RWPE2 (cell line): ENCODE measurements around the gene PRKCE.
A peak's percentile ranks its signal among the peaks of the same experiment; 100 is the strongest.

Experiments
- ATAC-seq: fragments of 200-7000 bp; cut with Tn5 transposase; 3 replicates; pipeline ENCODE4 v1.9.1; 2021; ENCODE audit warnings: low read depth
- DNase-seq: peaks from one replicate; pipeline ENCODE4 v3.0.0-alpha.2; 2020; ENCODE audit warnings: low spot score
- H3K27ac ChIP-seq: fragments of 450-650 bp; 2 replicates; pipeline ENCODE4 v1.5.1; 2017; ENCODE audit warnings: mild to moderate bottlenecking; ENCODE audit not compliant: poor library complexity, severe bottlenecking
- H3K27me3 ChIP-seq: fragments of 250-450 bp; sonication (Bioruptor Pico); 2 replicates; pipeline ENCODE4 v1.5.1; 2021; ENCODE audit warnings: mild to moderate bottlenecking, moderate library complexity; ENCODE audit not compliant: insufficient read depth, poor library complexity, severe bottlenecking
- H3K36me3 ChIP-seq: fragments of 250-450 bp; sonication (Bioruptor Pico); 2 replicates; pipeline ENCODE4 v1.5.1; 2020; ENCODE audit warnings: low read depth, mild to moderate bottlenecking, moderate library complexity
- H3K4me1 ChIP-seq: fragments of 250-450 bp; sonication (Bioruptor Pico); 2 replicates; pipeline ENCODE4 v1.5.1; 2021; ENCODE audit warnings: mild to moderate bottlenecking, moderate library complexity; ENCODE audit not compliant: insufficient read depth, poor library complexity, severe bottlenecking
- H3K4me3 ChIP-seq: fragments of 250-450 bp; sonication (Bioruptor Pico); 2 replicates; pipeline ENCODE4 v1.5.1; 2021; ENCODE audit warnings: mild to moderate bottlenecking, moderate library complexity; ENCODE audit not compliant: severe bottlenecking
- H3K9me3 ChIP-seq: fragments of 250-450 bp; sonication (Bioruptor Pico); 2 replicates; pipeline ENCODE4 v1.5.1; 2021; ENCODE audit warnings: mild to moderate bottlenecking, moderate library complexity; ENCODE audit not compliant: severe bottlenecking
- TF ChIP-seq, protein P1 (sequence below): fragments of 450-650 bp; IDR thresholded peaks from one replicate; pipeline ENCODE4 v1.5.1; 2017; ENCODE audit warnings: mild to moderate bottlenecking, moderate library complexity; ENCODE audit not compliant: poor library complexity, severe bottlenecking

The PRKCE gene

DNA sequence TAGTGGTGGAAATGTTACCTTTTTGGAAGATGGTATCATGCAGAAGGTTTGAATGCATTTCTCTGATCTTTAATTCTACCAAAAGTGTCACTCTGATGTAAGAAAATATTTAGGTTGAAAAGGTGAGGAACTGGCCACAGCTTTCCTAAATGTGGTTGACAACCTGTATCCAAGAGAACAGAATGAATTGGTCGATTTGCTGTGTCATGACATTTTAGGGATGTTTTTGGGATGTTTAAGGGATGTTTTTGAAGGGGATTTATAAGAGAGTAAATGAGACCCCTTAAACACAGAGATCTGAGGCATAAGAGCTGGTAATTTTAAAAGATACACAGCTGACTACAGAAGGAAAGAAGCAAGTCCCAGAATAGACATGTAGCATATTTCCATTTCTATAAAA lies 375.0 kb downstream of the PRKCE start:
- no peak for ATAC-seq
- Histone ChIP-seq H3K36me3 (no peaks in the 10 kb centered on the region), H3K27ac (no peak overlapping the region), H3K4me3 (no peak overlapping the region), H3K27me3 (no peaks in the 10 kb centered on the region), H3K4me1 (peaks cover 6% of the 10 kb centered on the region), H3K9me3 (no peaks in the 10 kb centered on the region)
- DNase-seq = no peak
- TF ChIP-seq, protein P1, sequence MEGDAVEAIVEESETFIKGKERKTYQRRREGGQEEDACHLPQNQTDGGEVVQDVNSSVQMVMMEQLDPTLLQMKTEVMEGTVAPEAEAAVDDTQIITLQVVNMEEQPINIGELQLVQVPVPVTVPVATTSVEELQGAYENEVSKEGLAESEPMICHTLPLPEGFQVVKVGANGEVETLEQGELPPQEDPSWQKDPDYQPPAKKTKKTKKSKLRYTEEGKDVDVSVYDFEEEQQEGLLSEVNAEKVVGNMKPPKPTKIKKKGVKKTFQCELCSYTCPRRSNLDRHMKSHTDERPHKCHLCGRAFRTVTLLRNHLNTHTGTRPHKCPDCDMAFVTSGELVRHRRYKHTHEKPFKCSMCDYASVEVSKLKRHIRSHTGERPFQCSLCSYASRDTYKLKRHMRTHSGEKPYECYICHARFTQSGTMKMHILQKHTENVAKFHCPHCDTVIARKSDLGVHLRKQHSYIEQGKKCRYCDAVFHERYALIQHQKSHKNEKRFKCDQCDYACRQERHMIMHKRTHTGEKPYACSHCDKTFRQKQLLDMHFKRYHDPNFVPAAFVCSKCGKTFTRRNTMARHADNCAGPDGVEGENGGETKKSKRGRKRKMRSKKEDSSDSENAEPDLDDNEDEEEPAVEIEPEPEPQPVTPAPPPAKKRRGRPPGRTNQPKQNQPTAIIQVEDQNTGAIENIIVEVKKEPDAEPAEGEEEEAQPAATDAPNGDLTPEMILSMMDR = no peak

DNA sequence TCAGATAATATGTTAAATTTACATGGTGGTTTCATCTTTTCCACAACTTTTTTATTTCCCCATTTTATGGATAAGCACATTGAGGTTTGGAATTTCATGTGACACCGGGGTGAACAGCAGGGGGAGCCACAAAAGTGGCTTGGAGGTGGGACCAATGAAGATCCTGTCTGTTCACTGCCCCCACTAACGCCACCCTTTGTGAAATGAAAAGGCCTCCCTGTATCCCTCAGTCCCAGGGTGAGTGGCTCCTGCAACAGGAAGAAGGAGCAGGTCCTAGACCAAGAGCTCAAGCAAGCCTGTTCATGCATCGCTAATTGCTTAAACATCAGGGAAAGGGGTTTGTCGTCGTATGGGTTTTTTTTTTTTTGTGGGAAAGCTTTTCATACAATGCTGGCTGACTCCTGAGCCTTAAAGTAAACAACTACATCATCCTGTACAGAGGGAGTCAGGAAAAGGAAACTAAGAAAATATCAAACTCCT lies 377.9 kb downstream of the PRKCE start:
- peaks cover 16% of the 10 kb centered on the region for H3K4me1 ChIP-seq
- H3K27ac ChIP-seq = no peak overlapping the region
- no peak overlapping the region for H3K4me3 ChIP-seq
- H3K9me3 ChIP-seq = no peaks in the 10 kb centered on the region
- H3K36me3 ChIP-seq = no peaks in the 10 kb centered on the region
- peak; percentile 79 for ATAC-seq
- no peak for DNase-seq
- TF ChIP-seq, protein P1 = peak; percentile 20
- H3K27me3 ChIP-seq = no peaks in the 10 kb centered on the region

DNA sequence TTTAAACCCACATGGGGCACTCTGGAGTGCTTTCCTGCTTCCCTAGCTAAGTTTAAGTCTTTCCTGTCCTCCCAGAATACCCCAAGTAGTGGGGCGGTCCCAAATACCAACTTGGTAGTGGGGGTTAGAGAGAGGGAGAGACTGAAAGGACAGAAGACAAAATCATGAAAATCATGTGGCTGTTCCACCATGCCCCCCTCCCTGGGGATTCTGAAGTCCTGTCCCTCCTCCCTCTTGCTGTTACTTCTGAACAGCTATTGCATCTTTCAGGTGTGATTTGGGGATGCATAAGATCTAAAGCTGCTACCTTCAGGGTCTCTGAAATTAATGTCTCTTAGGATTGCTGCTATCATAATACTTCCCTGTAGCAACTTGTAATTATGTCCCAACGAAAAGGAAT lies 378.9 kb downstream of the PRKCE start:
- Histone ChIP-seq H3K27me3 (no peaks in the 10 kb centered on the region), H3K4me3 (no peak overlapping the region), H3K4me1 (peaks cover 16% of the 10 kb centered on the region), H3K36me3 (no peaks in the 10 kb centered on the region), H3K27ac (no peak overlapping the region), H3K9me3 (no peaks in the 10 kb centered on the region)
- ATAC-seq = no peak
- no peak for DNase-seq
- TF ChIP-seq, protein P1 = no peak

DNA sequence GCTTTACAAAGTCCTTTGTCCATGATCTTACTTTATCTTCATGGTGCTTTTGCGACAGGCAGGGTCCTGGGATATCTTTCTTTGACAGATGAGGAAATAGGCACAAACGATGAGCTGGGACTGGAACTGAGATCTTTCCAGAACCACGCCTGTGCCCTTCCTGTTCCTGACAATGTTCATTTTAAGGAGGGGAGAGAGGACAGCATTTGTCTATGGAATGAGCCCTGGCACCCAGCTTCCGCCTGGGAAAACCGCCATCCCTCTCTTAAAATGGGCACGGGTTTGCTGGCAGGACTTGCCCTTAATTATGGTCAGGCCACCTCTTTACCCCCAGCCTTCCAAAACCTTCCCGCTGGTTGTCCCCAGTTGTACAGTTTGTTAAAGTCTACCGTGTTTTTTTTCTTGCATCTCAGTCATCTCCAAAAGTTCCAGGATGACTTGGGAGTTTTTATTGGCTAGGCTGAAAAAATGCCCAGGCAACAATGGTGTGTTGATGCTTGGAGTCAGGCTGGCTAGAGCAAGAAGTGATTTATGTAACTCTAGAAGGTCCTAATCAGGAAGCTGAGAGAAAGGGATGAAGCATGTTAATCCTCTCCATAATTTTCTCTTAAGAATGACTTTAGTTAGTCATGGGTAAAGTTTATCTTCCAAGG lies 380.8 kb downstream of the PRKCE start:
- no peaks in the 10 kb centered on the region for H3K9me3 ChIP-seq
- ATAC-seq = no peak
- H3K27me3 ChIP-seq = no peaks in the 10 kb centered on the region
- H3K4me1 ChIP-seq = peaks cover 16% of the 10 kb centered on the region
- no peak for DNase-seq
- no peak overlapping the region for H3K27ac ChIP-seq
- TF ChIP-seq, protein P1 = no peak
- H3K36me3 ChIP-seq = no peaks in the 10 kb centered on the region
- no peak overlapping the region for H3K4me3 ChIP-seq

DNA sequence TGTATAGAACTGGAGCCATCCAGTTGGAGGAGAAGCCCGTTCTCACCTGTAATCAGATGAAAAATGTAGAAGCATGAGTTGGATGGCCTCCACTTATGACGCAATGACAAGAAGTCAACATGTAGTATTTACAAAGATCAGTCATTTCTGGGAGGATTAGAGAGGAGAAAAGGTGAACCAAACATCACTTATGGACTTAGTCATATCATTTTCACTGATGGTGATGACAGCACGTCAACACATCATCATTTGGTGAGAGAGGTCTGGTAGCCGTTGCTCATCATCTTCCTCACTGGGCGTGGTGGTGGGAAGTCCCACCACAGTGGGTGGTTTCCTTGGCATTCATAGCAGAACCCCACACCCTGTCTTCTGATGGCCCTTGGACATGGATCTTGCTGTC lies 381.5 kb downstream of the PRKCE start:
- Histone ChIP-seq H3K4me3 (no peak overlapping the region), H3K9me3 (no peaks in the 10 kb centered on the region), H3K36me3 (no peaks in the 10 kb centered on the region), H3K27me3 (no peaks in the 10 kb centered on the region), H3K27ac (no peak overlapping the region), H3K4me1 (peaks cover 16% of the 10 kb centered on the region)
- DNase-seq (no peak), ATAC-seq (peak; percentile 67)
- TF ChIP-seq, protein P1 = no peak
